Measurements from ENCODE around the gene GPC1.
"Not testable (repeated sequence)": the region's sequence is repeated elsewhere in the genome, so short reads cannot be mapped to it uniquely, and the experiment has no call there.

DNA sequence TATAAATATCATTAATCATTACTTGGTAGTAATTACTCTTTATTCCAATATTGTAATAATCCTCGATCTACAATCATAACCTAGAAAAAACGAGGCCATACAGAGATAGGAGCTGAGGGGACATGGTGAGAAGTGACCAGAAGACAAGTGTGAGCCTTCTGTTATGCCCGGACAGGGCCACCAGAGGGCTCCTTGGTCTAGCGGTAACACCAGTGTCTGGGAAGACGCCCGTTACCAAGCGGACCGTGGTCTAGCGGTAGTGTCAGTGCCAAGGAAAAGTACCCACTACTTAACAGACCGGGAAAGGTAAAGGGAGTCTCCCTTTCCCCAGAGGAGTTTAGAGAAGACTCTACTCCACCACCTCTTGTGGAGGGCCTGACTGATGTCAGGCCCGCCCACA is 59.5 kb downstream of the GPC1 start:
- TF ChIP-seq POLR2A, EP300, POLR2AphosphoS5 (IDR thresholded peaks at IDR 0.05): not testable (repeated sequence)
- TF ChIP-seq, protein P1, sequence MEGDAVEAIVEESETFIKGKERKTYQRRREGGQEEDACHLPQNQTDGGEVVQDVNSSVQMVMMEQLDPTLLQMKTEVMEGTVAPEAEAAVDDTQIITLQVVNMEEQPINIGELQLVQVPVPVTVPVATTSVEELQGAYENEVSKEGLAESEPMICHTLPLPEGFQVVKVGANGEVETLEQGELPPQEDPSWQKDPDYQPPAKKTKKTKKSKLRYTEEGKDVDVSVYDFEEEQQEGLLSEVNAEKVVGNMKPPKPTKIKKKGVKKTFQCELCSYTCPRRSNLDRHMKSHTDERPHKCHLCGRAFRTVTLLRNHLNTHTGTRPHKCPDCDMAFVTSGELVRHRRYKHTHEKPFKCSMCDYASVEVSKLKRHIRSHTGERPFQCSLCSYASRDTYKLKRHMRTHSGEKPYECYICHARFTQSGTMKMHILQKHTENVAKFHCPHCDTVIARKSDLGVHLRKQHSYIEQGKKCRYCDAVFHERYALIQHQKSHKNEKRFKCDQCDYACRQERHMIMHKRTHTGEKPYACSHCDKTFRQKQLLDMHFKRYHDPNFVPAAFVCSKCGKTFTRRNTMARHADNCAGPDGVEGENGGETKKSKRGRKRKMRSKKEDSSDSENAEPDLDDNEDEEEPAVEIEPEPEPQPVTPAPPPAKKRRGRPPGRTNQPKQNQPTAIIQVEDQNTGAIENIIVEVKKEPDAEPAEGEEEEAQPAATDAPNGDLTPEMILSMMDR (IDR thresholded peaks at IDR 0.05): peak in 2 of 7 experiments; percentile 7 to 14
